Hematopoietic multipotent progenitor cell treated with erythropoietin and hydrocortisone succinate and interleukin-3 and kit ligand, for 6 days (in vitro differentiated cells): Measurements from ENCODE around the gene SGF29.
A peak's percentile ranks its signal among the peaks of the same experiment; 100 is the strongest.
"Not testable (repeated sequence)": the region's sequence is repeated elsewhere in the genome, so short reads cannot be mapped to it uniquely, and the experiment has no call there.

Source experiments
- DNase-seq: peaks from one replicate; pipeline ENCODE4 v3.0.0-alpha.2; 2015

Gene SGF29

GRCh38 chr16:28613912-28614311 is 60.2 kb downstream of the SGF29 start:
- not testable (repeated sequence) for DNase-seq

- DNase-seq = not testable (repeated sequence)
Measured at GRCh38 chr16:28614561-28614960, 60.8 kb downstream of the SGF29 start.

- peak; percentile 38 for DNase-seq
Measured at GRCh38 chr16:28615486-28616223, 61.9 kb downstream of the SGF29 start.

GRCh38 chr16:28616224-28616577 is 62.5 kb downstream of the SGF29 start:
- DNase-seq = not testable (repeated sequence)

- no peak for DNase-seq
Measured at GRCh38 chr16:28616636-28617035, 62.9 kb downstream of the SGF29 start.

- no peak for DNase-seq
Measured at GRCh38 chr16:28617874-28618273, 64.2 kb downstream of the SGF29 start.

- not testable (repeated sequence) for DNase-seq
Measured at GRCh38 chr16:28620316-28620715, 66.6 kb downstream of the SGF29 start.

- DNase-seq = no peak
Measured at GRCh38 chr16:28621481-28622155, 67.9 kb downstream of the SGF29 start.

- not testable (repeated sequence) for DNase-seq
Measured at GRCh38 chr16:28622532-28623171, 68.9 kb downstream of the SGF29 start.

- DNase-seq = peak; percentile 82
Measured at GRCh38 chr16:28623172-28623711, 69.5 kb downstream of the SGF29 start.

GRCh38 chr16:28630905-28631304 is 77.2 kb downstream of the SGF29 start:
- DNase-seq = not testable (repeated sequence)

GRCh38 chr16:28636093-28636823 is 82.5 kb downstream of the SGF29 start:
- not testable (repeated sequence) for DNase-seq

GRCh38 chr16:28637765-28638164 is 84.0 kb downstream of the SGF29 start, which contains the start of gene NPIPB8:
Gene NPIPB8 (plus strand): TSS chr16:28638065. CDS start chr16:28638361, 296 bp downstream.
- DNase-seq = not testable (repeated sequence)

- DNase-seq = not testable (repeated sequence)
Measured at GRCh38 chr16:28638359-28638758, 84.6 kb downstream of the SGF29 start.

- not testable (repeated sequence) for DNase-seq
Measured at GRCh38 chr16:28639959-28640358, 86.2 kb downstream of the SGF29 start.
